Measurements from ENCODE around the gene GPRIN2. TPM values are rescaled to one million over a fixed set of nuclear protein-coding genes. Genes with fewer than 3 reads are reported as not detected.

The GPRIN2 gene
- total RNA-seq, 1 donor from 2014 or later: 9.1 TPM

- DNase-seq (ENCODE audit: low read depth): no peak
- TF ChIP-seq CTCF (conservative IDR thresholded peaks at IDR 0.05; ENCODE audit: low read depth, low read length): no peak
- H3K4me3 ChIP-seq (ENCODE audit: low read depth, low read length): no peak overlapping the region
These were observed 29.1 kb downstream of the GPRIN2 start for GRCh38 chr10:46527241-46527811.

GRCh38 chr10:46526682-46527038 is 29.8 kb downstream of the GPRIN2 start:
- no peak overlapping the region for H3K4me3 ChIP-seq (ENCODE audit: low read depth, low read length)
- TF ChIP-seq CTCF (conservative IDR thresholded peaks at IDR 0.05; ENCODE audit: low read depth, low read length): no peak
- DNase-seq (ENCODE audit: low read depth): peak; percentile 64

GRCh38 chr10:46525824-46526681 is 30.4 kb downstream of the GPRIN2 start:
- H3K4me3 ChIP-seq (ENCODE audit: low read depth, low read length): no peak overlapping the region
- TF ChIP-seq CTCF (conservative IDR thresholded peaks at IDR 0.05; ENCODE audit: low read depth, low read length): no peak
- no peak for DNase-seq (ENCODE audit: low read depth)

- no peak overlapping the region for H3K4me3 ChIP-seq (ENCODE audit: low read depth, low read length)
- TF ChIP-seq CTCF (conservative IDR thresholded peaks at IDR 0.05; ENCODE audit: low read depth, low read length): no peak
- DNase-seq (ENCODE audit: low read depth): peak; percentile 75
These were observed 31.2 kb downstream of the GPRIN2 start for GRCh38 chr10:46525177-46525823.

GRCh38 chr10:46524472-46525176 is 31.8 kb downstream of the GPRIN2 start:
- TF ChIP-seq CTCF (conservative IDR thresholded peaks at IDR 0.05; ENCODE audit: low read depth, low read length): no peak
- no peak for DNase-seq (ENCODE audit: low read depth)
- no peak overlapping the region for H3K4me3 ChIP-seq (ENCODE audit: low read depth, low read length)

- DNase-seq (ENCODE audit: low read depth): no peak
- no peak for TF ChIP-seq CTCF (conservative IDR thresholded peaks at IDR 0.05; ENCODE audit: low read depth, low read length)
- no peak overlapping the region for H3K4me3 ChIP-seq (ENCODE audit: low read depth, low read length)
These were observed 32.4 kb downstream of the GPRIN2 start for GRCh38 chr10:46523962-46524471.
